Nephron (organoid): ENCODE data around the gene SOWAHA.
A peak's percentile ranks its signal among the peaks of the same experiment; 100 is the strongest.

Source experiments
- H3K27ac Mint-ChIP-seq, 3 experiments: 2 replicates each; pipeline ENCODE4 v1.8.0; 2020; ENCODE audit warnings: mixed read lengths in 3 of 3, mild to moderate bottlenecking in 2 of 3, moderate library complexity in 1 of 3
- H3K27me3 Mint-ChIP-seq: 2 replicates; pipeline ENCODE4 v1.8.0; 2021; ENCODE audit warnings: low read depth, mild to moderate bottlenecking, moderate library complexity, mixed read lengths
- H3K36me3 Mint-ChIP-seq: 2 replicates; pipeline ENCODE4 v1.8.0; 2020; ENCODE audit warnings: low read depth, mixed read lengths
- H3K4me1 Mint-ChIP-seq: 2 replicates; pipeline ENCODE4 v1.8.0; 2020; ENCODE audit warnings: mixed read lengths
- H3K4me3 Mint-ChIP-seq, 3 experiments: 2 replicates each; pipeline ENCODE4 v1.8.0; 2020; ENCODE audit warnings: mild to moderate bottlenecking in 3 of 3, mixed read lengths in 3 of 3, moderate library complexity in 2 of 3
- H3K9me3 Mint-ChIP-seq: 2 replicates; pipeline ENCODE4 v1.8.0; 2020; ENCODE audit warnings: mixed read lengths
- TF ChIP-seq, protein P1 (sequence below), 3 experiments: fragments of 200-600 bp; sonication (generic); IDR thresholded peaks; one replicate each; pipeline ENCODE4 v1.5.0; 2021; ENCODE audit warnings: antibody characterized with exemption in 3 of 3; ENCODE audit not compliant: unreplicated experiment in 3 of 3

SOWAHA gene

DNA sequence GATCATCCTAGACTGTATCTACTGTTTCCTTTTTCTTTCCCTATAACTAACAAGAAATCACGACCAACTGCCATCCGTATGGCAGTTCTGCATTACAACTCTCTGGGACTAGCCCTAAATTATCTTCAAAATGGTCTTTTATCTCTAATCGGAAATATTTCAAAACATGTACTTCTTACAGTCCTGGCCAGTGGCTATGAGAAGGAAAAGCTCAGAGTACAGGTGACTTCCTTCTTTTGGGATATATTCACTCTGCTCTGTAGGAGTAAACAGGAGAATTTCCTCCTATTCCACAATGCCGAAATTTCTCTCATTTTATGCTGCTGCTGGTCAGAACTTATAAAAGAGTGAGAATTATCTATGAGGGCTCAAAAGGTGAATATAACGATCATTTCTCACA, 34.2 kb upstream of the SOWAHA start:
- peaks cover 19% of the 10 kb centered on the region for H3K27me3 Mint-ChIP-seq
- H3K27ac Mint-ChIP-seq: no peak overlapping the region
- H3K9me3 Mint-ChIP-seq: no peaks in the 10 kb centered on the region
- TF ChIP-seq, protein P1, sequence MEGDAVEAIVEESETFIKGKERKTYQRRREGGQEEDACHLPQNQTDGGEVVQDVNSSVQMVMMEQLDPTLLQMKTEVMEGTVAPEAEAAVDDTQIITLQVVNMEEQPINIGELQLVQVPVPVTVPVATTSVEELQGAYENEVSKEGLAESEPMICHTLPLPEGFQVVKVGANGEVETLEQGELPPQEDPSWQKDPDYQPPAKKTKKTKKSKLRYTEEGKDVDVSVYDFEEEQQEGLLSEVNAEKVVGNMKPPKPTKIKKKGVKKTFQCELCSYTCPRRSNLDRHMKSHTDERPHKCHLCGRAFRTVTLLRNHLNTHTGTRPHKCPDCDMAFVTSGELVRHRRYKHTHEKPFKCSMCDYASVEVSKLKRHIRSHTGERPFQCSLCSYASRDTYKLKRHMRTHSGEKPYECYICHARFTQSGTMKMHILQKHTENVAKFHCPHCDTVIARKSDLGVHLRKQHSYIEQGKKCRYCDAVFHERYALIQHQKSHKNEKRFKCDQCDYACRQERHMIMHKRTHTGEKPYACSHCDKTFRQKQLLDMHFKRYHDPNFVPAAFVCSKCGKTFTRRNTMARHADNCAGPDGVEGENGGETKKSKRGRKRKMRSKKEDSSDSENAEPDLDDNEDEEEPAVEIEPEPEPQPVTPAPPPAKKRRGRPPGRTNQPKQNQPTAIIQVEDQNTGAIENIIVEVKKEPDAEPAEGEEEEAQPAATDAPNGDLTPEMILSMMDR (IDR thresholded peaks at IDR 0.05; ENCODE audit: unreplicated experiment in 3 of 3): no peak
- H3K4me1 Mint-ChIP-seq: peaks cover 21% of the 10 kb centered on the region
- H3K36me3 Mint-ChIP-seq: no peaks in the 10 kb centered on the region
- H3K4me3 Mint-ChIP-seq: peak overlapping the region; percentile 84 to 89 (median 85)

DNA sequence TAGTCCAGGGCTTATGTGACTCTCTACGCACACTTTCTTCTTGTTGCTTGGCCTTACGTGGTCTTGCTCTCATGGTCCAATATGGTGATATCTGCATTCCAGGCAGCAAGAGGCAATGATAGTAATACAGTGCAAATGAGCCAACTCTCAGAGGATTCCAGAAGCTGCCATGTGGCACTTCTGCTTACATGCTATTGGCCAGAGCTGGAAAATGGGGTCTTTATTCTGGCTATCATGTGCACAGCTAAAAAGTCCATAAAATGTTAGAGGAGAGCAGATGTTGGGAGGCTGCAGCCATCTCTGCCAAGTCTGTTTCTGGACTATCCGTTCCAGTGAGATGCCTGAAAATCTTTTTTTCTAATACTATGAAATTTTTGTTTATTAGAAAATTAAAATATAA, 33.1 kb upstream of the SOWAHA start:
- Mint-ChIP-seq H3K36me3 (no peaks in the 10 kb centered on the region), H3K4me1 (peaks cover 19% of the 10 kb centered on the region), H3K4me3 (peak overlapping the region; percentile 16 to 56 (median 47)), H3K27ac (no peak overlapping the region), H3K9me3 (no peaks in the 10 kb centered on the region), H3K27me3 (peaks cover 25% of the 10 kb centered on the region)
- TF ChIP-seq, protein P1 (IDR thresholded peaks at IDR 0.05; ENCODE audit: unreplicated experiment in 3 of 3): no peak

DNA sequence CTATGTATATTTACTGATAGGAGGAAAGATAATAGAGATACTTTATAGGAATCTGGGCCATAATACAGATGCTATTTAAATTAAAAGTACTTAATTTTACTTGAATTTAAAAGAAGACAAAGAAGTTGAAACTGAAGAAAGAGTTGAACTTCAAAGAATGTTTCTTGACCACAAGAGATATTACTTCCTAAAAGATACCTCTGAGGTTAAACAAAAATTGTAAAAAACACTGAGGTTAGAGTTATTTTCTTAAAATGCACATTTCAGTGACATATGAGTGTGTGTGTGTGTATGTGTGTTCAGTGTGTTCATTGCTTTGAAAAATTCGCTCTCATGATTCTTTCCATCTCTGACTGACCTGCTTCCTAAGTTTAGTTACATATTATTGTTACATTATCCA, 32.5 kb upstream of the SOWAHA start:
- Mint-ChIP-seq H3K4me1 (peaks cover 20% of the 10 kb centered on the region), H3K4me3 (peak overlapping the region in 1 of 3 experiments; percentile 17), H3K27ac (no peak overlapping the region), H3K36me3 (no peaks in the 10 kb centered on the region), H3K9me3 (no peaks in the 10 kb centered on the region), H3K27me3 (peaks cover 28% of the 10 kb centered on the region)
- TF ChIP-seq, protein P1 (IDR thresholded peaks at IDR 0.05; ENCODE audit: unreplicated experiment in 3 of 3): no peak

DNA sequence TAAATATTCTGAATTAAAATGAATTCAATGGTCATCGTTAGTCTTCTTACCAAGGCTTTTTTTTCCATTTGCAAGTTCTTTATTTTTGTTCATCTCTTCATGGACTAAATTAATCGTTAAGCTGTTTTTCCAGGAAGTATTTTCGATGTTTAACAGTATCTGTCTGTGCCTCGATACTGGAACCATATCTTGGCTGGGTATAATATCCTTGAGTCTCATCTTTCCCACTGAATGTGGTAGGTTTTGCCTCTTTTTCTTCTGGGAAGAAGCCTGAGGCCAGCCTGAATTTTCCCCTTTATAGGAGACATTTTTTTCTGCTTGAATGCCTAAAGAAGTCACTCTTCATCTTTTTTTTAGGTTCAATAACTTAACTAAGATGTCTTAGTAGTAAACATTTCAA, 32.1 kb upstream of the SOWAHA start:
- Mint-ChIP-seq H3K36me3 (no peaks in the 10 kb centered on the region), H3K4me3 (peak overlapping the region in 1 of 3 experiments; percentile 17), H3K27ac (no peak overlapping the region), H3K9me3 (no peaks in the 10 kb centered on the region), H3K27me3 (peaks cover 28% of the 10 kb centered on the region), H3K4me1 (peaks cover 17% of the 10 kb centered on the region)
- TF ChIP-seq, protein P1 (IDR thresholded peaks at IDR 0.05; ENCODE audit: unreplicated experiment in 3 of 3): no peak

DNA sequence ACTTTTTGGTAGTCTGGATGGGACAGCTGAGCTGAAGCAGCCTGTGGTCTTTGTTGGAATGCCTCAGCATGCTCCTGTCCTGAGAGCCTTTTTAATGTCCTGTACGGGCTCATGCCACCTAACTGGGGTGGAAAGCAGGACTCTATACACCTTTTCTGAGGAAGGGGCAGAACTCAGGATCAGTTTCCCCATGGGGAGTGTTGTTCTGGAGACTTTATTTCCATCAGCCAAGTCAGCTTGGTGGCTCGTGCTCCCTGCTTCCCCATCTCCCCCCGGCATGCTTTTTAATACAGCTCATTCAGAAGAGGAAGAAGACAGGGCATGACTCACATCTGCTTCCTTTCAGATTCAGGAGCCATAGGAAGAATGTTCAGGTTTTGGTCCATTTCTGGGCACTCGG, 31.0 kb upstream of the SOWAHA start:
- H3K36me3 Mint-ChIP-seq: no peaks in the 10 kb centered on the region
- peaks cover 28% of the 10 kb centered on the region for H3K27me3 Mint-ChIP-seq
- TF ChIP-seq, protein P1 (IDR thresholded peaks at IDR 0.05; ENCODE audit: unreplicated experiment in 3 of 3): no peak
- H3K9me3 Mint-ChIP-seq: no peaks in the 10 kb centered on the region
- H3K27ac Mint-ChIP-seq: no peak overlapping the region
- H3K4me1 Mint-ChIP-seq: peaks cover 14% of the 10 kb centered on the region
- peak overlapping the region in 1 of 3 experiments; percentile 41 for H3K4me3 Mint-ChIP-seq

DNA sequence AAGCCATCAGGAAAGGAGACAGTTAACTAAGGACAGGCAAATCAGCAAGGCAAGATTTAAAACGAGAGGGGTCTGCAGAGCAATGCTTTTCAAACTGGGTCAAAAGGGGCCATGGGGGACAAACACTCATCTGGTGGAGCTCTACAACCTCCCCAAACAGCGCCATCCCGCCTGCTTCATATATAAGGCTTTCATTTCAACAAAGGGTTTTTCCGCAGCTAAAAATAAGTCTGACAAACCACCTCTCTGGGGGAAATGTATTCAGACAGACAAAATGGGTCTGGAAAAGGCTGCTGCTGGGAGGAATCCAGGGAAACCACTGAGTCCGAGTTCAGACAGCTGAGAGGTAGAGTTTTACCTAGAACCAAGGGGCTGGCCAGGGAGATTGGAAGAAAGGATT, 27.7 kb upstream of the SOWAHA start:
- H3K27ac Mint-ChIP-seq: no peak overlapping the region
- no peaks in the 10 kb centered on the region for H3K9me3 Mint-ChIP-seq
- peaks cover 24% of the 10 kb centered on the region for H3K27me3 Mint-ChIP-seq
- no peaks in the 10 kb centered on the region for H3K36me3 Mint-ChIP-seq
- H3K4me1 Mint-ChIP-seq: peaks cover 8% of the 10 kb centered on the region
- H3K4me3 Mint-ChIP-seq: no peak overlapping the region
- TF ChIP-seq, protein P1 (IDR thresholded peaks at IDR 0.05; ENCODE audit: unreplicated experiment in 3 of 3): no peak
